GM13977 (cell line): ENCODE data around the gene COX10.

Experiments
- DNase-seq: peaks from one replicate; pipeline ENCODE4 v3.0.0; 2012; ENCODE audit warnings: low spot score
- CTCF ChIP-seq: IDR thresholded peaks from 2 replicates; pipeline ENCODE4 v1.5.1; 2012; ENCODE audit warnings: mild to moderate bottlenecking, control low read depth; ENCODE audit not compliant: insufficient read depth; ENCODE audit errors: extremely low read depth, missing control alignments
- in situ Hi-C: fragments of 300-500 bp; cut with MboI; formaldehyde crosslinking; loops from one replicate; pipeline ENCODE4 v1.12.0; 2022; ENCODE audit warnings: low sequenced_read_pairs, low pct_unique_long_range_greater_than_20kb, mixed read lengths, inconsistent platforms; ENCODE audit not compliant: unreplicated experiment

Gene COX10

GRCh38 chr17:14068542-14069250 is 608 bp upstream of the COX10 start:
- no peak for DNase-seq
- in situ Hi-C loops, result loop anchor here (25.0 kb wide), 1 partner anchor 106 kb away; no protein-coding TSS in a partner anchor
- TF ChIP-seq CTCF, result no peak

GRCh38 chr17:14070344-14070984 is 1.2 kb downstream of the COX10 start:
- DNase-seq, result no peak
- in situ Hi-C loops, result loop anchor here (25.0 kb wide), 1 partner anchor 108 kb away; no protein-coding TSS in a partner anchor
- no peak for TF ChIP-seq CTCF

GRCh38 chr17:14072881-14073280 is 3.6 kb downstream of the COX10 start:
- no peak for TF ChIP-seq CTCF
- DNase-seq, result no peak
- in situ Hi-C loops, result loop anchor here (25.0 kb wide), 1 partner anchor 111 kb away; no protein-coding TSS in a partner anchor

- in situ Hi-C loops, result no loop called here
- DNase-seq, result no peak
Observed at GRCh38 chr17:14078027-14078426, 8.7 kb downstream of the COX10 start.

GRCh38 chr17:14080847-14081251 is 11.5 kb downstream of the COX10 start:
- in situ Hi-C loops, result no loop called here
- no peak for DNase-seq
- no peak for TF ChIP-seq CTCF

More at GRCh38 chr17:14078027-14078426, 8.7 kb downstream of the COX10 start:
- TF ChIP-seq CTCF, result no peak

GRCh38 chr17:14082848-14083247 is 13.5 kb downstream of the COX10 start:
- no peak for TF ChIP-seq CTCF
- in situ Hi-C loops, result no loop called here
- DNase-seq, result no peak
